HepG2 (cell line): ENCODE data around the gene PGAP3. TPM values are rescaled to one million over a fixed set of nuclear protein-coding genes. Genes with fewer than 3 reads are reported as not detected.

Source experiments
- AFF4 ChIP-seq: sonication (generic); formaldehyde crosslinking; IDR thresholded peaks from 2 replicates; pipeline ENCODE4 v1.4.0; 2020; ENCODE audit warnings: missing genetic modification reagents
- CREBL2 ChIP-seq: sonication (generic); formaldehyde crosslinking; IDR thresholded peaks from 2 replicates; pipeline ENCODE4 v1.8.1; 2023; ENCODE audit warnings: missing genetic modification reagents, mild to moderate bottlenecking, borderline replicate concordance
- HNRNPLL ChIP-seq: fragments of 200-400 bp; formaldehyde crosslinking; IDR thresholded peaks from 2 replicates; pipeline ENCODE4 v1.6.1; 2017; ENCODE audit warnings: mild to moderate bottlenecking, low read depth, low read length; ENCODE audit not compliant: poor library complexity, severe bottlenecking
- MXD1 ChIP-seq: sonication (generic); formaldehyde crosslinking; IDR thresholded peaks from 2 replicates; pipeline ENCODE4 v1.4.0; 2020; ENCODE audit warnings: mild to moderate bottlenecking, missing genetic modification reagents
- PHB2 ChIP-seq: fragments of 450-650 bp; IDR thresholded peaks from 2 replicates; pipeline ENCODE4 v1.6.1; 2018; ENCODE audit not compliant: partially characterized antibody
- PHF5A ChIP-seq: IDR thresholded peaks from one replicate; pipeline ENCODE4 v1.6.1; 2018; ENCODE audit warnings: low read depth, missing genetic modification reagents; ENCODE audit not compliant: unreplicated experiment
- ZBTB40 ChIP-seq, 2 experiments: fragments of 450-650 bp in 1 of 2; sonication (generic) in 1 of 2; formaldehyde crosslinking in 1 of 2; IDR thresholded peaks; 2 replicates each; pipeline versions ENCODE4 v1.6.1 to v1.8.0; 2016 to 2022; ENCODE audit warnings: antibody characterized with exemption in 1 of 2, mild to moderate bottlenecking in 1 of 2, missing genetic modification reagents in 1 of 2
- ZNF235 ChIP-seq: sonication (generic); formaldehyde crosslinking; IDR thresholded peaks from 2 replicates; pipeline ENCODE4 v1.8.1; 2023; ENCODE audit warnings: mild to moderate bottlenecking, missing genetic modification reagents, borderline replicate concordance
- ZNF44 ChIP-seq: sonication (generic); formaldehyde crosslinking; IDR thresholded peaks from 2 replicates; pipeline ENCODE4 v1.5.1; 2020; ENCODE audit warnings: mild to moderate bottlenecking, missing genetic modification reagents
- ZNF83 ChIP-seq: sonication (generic); formaldehyde crosslinking; IDR thresholded peaks from 2 replicates; pipeline ENCODE4 v1.4.0; 2020; ENCODE audit warnings: missing genetic modification reagents, mild to moderate bottlenecking, borderline replicate concordance
- polyA plus RNA-seq, 8 experiments: library from polyadenylated mRNA; depleted of rRNA in 3 of 8; stranded (reverse) in 7 of 8; unstranded in 1 of 8; fragments of >200 nt; fragmentation: Illumina TruSeq in 4 of 8; extraction: Trizol in 4 of 8; gene quantifications; 2 replicates each; pipeline versions ENCODE4 v1.2.1 to v1.2.3, GENCODE V29; 2011 to 2016; ENCODE audit warnings: low read depth in 4 of 8, missing spikeins in 1 of 8, mixed read lengths in 1 of 8; ENCODE audit not compliant: insufficient read depth in 1 of 8
- total RNA-seq, 5 experiments: library from RNA; depleted of rRNA; stranded (reverse); fragments of >200 nt; fragmentation: Illumina TruSeq; extraction: Trizol; gene quantifications; 2 replicates each; pipeline ENCODE4 v1.2.3, GENCODE V29; 2016; ENCODE audit warnings: low read depth in 1 of 5

Gene PGAP3
- total and polyA plus RNA-seq, 2 of the 13 experiments (the other 11 are each of a cell fraction or from before 2014, with no cell fraction given), result 11.9 to 14.6 TPM

- TF ChIP-seq ZBTB40 (IDR thresholded peaks at IDR 0.05), result no peak
- no peak for TF ChIP-seq ZBTB40 (CRISPR knock-in tag; IDR thresholded peaks at IDR 0.05)
- no peak for TF ChIP-seq CREBL2
- 0 out of 2 replicates have a peak, but pooled peaks have one; percentile 53 for TF ChIP-seq ZNF235 (CRISPR knock-in tag)
- peak; percentile 22; the same call in 1 of the 2 replicates for TF ChIP-seq ZNF83
- 0 out of 2 replicates have a peak, but pooled peaks have one; percentile 19 for TF ChIP-seq AFF4 (CRISPR knock-in tag)
- no peak for TF ChIP-seq ZNF44 (CRISPR knock-in tag)
- TF ChIP-seq PHF5A (CRISPR knock-in tag), result no peak
- TF ChIP-seq MXD1 (CRISPR knock-in tag), result 0 out of 2 replicates have a peak, but pooled peaks have one; percentile 26
- TF ChIP-seq HNRNPLL, result peak; percentile 32
- TF ChIP-seq PHB2, result no peak
Measured at GRCh38 chr17:39653316-39653661, 34.6 kb downstream of the PGAP3 start (continued).
